Activated CD8-positive, alpha-beta memory T cell treated with anti-CD3 and anti-CD28 coated beads for 4 hours (primary cell): ENCODE results near the gene NUDT4.

Experiments
- DNase-seq, 2 donors: peaks; one replicate each; pipeline ENCODE4 v3.0.0-alpha.2; 2020; ENCODE audit warnings: low read depth in 2 of 2

NUDT4 gene

DNA sequence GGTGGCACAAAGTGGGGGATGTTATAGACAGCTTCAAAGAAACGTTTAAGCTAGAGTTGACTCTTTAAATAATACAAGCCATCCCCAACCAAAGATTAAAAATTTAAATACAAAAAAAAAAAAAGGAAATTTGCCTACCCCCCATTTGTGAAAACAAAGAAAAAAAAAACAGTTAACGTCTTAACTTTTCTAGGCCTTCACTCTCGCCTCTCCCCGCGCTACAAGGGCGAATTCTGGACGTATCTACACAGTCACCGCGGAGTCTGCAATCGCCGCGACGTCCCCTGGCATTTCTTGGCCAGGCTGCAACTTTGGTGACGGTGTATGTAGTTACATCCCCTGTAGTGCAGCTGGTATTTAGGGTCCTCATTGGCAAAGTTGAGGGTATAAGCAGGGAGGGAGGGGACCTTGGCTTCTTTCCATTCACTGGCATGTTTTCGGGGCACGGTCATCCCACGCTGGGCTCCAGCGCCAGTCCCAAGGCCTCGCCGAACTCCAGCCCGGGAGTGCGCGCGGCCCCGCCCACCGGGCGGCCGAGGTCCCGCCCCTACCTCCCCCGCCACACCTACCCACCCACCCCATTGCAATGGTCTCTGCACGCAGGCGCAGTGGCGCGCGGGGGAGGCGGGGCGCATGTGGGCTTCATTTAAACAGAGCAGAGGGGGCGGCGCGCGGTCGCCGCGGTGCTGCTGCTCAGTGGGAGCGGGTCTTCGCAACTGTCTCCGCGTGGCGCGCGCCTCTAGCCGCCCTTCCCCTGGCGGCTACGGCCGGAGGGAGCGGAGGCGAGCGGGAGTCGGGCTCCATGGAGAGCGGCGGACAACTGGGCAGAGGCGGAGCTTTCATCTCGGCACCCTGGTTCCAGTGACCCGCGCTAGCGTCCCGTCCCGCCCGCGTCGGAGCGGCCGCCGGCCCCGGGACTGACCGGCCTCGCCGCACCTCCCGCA is at the start of gene NUDT4:
TSS of gene NUDT4 (plus strand) at position 674 of the 944 bp plus-strand sequence. CDS start 398 bp downstream, outside the sequence.
- peak; percentile 95 for DNase-seq

DNA sequence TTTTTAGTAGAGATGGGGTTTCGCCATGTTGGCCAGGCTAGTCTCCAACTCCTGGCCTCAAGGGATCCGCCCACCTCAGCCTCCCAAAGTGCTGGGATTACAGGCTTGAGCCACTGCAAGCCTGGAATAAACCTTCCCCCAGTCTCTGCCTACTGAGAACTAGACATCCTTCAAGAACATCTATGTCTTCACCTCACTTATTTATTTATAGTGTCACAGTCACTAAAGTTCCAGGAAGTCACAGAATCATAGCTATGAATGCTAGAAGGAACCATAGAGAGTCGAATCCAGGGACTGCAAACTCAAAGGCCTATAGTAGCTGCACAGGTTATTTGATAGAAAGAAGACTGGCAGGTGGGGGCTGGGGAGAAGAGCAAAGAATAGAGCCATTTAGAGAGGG is 44.7 kb upstream of the NUDT4 start:
- no peak for DNase-seq

DNA sequence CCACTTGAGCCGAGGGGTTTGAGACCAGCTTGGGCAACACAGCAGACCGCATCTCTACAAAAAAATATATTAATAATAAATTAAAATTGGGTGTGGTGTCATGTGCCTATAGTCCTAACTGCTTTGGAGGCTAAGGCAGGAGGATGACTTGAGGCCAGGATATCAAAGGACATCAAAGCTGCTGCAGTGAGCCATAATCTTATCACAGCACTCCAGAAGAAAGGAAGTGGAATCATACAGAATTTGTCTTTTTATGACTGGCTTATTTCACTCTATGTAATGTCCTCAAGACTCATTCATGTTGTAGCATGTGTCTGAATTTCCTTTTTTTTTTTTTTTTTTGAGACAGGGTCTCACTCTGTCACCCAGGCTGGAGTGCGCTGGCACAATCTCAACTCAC is 43.9 kb upstream of the NUDT4 start:
- no peak for DNase-seq

DNA sequence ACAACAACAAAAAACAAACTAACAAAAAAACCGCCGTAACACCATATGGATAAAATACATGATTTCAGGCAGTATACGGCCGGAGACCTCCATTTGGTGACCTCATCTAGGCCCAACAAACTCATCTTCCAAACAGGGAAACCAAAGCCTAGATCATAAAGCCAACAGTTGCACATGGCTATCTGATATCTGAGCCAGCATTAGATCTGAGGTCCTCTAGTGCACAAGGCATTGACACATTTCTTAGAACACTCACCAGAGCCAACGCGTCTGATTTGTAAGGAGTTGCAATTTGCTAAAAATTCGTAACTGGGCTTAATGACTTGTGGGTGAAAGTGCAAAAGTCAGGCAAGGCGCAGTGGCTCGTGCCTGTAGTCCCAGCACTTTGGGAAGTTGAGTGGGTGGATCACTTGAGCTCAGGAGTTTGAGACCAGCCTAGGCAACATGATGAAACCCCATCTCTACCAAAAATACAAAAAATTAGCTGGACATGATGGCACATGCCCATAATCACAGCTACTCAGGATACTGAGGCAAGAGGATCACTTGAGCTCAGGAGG is 42.0 kb upstream of the NUDT4 start:
- DNase-seq: no peak

- DNase-seq: no peak
Measured at GRCh38 chr12:93336291-93336741, 41.4 kb upstream of the NUDT4 start.

DNA sequence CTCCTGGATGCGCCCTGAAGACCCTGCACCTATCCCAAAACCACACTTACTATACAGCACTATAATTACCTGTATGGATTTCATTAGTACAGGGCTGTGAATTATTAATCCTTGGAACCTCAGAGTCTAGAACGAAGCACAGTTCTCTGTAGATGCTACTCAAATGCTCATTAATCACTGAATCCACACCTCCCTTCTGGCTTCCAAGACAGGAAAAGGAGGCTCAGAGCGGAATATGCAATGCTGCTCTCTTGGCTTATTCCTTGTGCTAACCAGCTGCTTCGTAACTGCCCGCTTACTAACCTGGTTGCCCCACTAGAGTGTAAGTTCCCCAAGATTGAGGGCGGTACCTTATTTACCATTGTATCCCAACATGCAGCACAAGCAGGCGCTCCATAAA is 39.1 kb upstream of the NUDT4 start:
- DNase-seq: no peak

DNA sequence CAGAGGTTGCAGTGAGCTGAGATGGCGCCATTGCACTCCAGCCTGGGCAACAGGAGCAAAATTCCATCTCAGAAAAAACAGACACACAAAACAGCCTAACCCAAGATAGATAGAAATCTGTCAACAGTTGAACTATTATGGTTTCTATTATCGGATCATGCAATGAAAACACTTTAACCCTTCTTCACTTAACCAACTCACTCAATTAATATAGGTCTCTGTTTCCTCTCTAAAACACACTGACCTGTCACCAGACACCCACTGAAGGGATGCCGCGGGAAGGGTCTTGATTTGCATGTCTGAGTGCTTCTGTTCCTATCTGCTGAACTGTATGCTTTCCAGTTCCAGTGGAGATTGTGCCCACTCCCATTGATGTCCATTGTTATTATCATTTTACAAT is 38.0 kb upstream of the NUDT4 start:
- DNase-seq: no peak

- DNase-seq: no peak
Measured at GRCh38 chr12:93341409-93342049, 36.2 kb upstream of the NUDT4 start.

DNA sequence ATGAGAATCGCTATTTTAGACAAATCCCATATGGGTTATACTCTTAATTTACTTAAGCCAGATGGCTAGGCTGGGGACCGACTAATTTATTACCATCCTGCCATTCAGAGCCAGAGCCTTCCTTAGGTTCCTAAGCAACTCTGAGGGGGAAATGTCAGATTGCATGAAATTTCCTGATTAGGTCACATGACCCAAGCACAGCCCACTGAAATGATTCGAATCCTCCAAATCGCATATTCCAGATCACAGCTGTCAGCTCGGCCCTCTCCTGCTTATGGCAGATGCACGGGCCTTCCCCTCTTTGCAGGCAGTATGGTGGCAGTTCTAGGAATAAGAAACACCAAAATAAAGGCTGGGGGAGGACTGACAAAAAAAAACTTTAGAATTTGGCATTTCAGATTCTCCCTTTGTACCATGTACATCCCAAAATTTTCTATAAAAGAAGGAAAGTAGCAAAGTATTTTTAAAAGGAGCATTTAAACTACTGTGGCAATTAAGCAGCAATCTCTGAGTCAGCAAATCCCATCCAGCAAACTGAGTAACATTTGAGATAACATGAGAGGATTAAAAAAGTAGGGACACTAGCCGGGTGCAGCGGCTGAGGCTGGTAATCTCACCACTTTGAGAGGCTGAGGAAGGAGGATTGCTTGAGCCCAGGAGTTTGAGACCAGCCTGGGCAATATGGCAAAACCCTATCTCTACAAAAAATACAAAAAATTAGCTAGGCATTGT is 30.5 kb upstream of the NUDT4 start:
- DNase-seq: no peak

GRCh38 chr12:93348575-93349435 is 28.9 kb upstream of the NUDT4 start:
- no peak for DNase-seq

DNA sequence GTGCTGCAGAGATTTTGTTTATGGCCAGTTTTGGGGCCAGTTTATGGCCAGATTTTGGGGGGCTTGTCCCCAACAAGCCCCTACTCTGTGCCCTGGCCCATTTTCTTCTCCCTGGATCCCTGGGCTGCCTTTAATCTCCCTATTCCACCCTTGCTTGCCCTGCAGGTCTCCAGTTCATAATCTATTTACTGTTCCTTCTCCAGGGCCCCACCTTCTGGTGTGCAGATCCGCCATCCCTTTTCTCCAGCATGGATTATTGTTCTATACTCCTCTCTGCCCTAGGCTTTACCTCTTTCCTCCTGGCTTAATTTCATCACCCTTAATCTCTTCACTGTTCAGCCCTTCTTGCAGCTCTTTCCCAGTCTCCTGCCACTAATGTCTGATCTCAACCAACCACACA is 26.0 kb upstream of the NUDT4 start:
- no peak for DNase-seq

GRCh38 chr12:93352321-93352720 is 25.4 kb upstream of the NUDT4 start:
- no peak for DNase-seq

GRCh38 chr12:93356214-93356613 is 21.5 kb upstream of the NUDT4 start:
- DNase-seq: no peak

DNA sequence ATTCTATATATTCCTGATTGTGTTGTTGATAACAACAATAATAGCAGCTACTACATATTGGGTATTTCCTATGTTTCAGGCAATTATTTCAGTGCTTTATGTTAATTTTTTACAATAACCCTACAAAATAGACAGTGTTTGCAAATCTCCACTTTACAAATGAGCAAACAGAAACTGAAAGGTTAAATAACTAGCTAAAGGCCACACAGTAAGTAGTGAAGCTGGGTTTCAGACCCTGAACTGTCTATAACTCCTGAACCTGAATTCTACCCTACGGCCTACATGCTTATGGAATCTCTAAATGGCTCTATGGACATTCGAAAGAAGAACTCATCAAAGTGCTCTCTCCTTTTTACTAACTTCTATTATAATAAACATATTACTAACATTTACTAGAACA is 19.7 kb upstream of the NUDT4 start:
- DNase-seq: no peak

DNA sequence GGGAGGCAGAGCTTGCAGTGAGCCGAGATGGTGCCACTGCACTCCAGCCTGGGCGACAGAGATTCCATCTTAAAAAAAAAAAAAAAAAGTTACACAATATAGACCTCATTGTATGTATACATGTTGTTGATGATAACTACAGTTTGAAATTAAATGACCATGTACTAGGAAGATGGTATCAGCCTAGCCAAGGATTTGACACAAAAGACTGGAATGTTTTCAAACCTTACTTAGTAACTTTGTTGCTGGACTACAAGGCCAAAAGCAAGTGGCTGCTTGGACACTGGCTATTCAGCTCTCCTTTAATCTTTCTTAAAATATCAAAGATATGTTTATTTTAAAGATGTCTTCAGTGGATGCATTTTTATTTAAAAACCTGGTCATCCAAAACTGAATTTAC is 18.9 kb upstream of the NUDT4 start:
- DNase-seq: no peak

GRCh38 chr12:93360688-93361087 is 17.0 kb upstream of the NUDT4 start:
- no peak for DNase-seq

DNA sequence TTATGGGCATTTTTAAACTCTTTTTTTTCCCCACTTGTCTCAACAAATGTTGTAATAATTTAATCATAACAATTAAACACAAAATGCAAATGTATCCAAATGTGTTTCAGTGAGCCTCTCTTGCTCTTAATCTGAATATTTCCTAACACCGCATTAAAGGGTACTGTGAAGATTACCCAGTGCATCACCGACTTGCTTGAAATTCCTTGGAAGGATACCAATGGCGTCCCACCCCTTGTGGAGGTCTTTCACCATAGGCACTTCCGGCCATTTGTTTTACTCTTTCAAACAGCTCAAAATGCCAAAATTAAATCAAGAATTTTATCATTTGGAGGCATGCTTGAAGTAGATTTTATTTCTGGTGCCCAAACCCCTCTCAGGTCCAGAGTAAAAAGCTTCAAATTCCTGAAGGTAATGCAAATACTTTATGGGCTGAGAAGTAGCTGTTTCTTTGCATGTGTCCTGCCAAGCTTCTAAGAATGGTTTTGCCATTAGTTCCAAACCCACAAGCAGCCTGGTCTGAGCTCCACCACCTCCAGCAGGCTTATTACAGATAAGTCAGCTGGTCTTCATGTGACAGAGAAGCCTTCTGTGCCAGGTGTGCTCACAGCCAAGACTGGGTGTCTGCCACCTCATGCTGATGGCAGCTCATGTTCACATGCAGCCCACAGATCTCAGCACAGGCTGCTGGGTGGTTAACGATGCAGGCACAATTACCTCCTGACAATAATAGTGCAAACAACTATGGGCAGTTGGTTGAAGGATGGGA is 16.4 kb upstream of the NUDT4 start:
- DNase-seq: no peak

DNA sequence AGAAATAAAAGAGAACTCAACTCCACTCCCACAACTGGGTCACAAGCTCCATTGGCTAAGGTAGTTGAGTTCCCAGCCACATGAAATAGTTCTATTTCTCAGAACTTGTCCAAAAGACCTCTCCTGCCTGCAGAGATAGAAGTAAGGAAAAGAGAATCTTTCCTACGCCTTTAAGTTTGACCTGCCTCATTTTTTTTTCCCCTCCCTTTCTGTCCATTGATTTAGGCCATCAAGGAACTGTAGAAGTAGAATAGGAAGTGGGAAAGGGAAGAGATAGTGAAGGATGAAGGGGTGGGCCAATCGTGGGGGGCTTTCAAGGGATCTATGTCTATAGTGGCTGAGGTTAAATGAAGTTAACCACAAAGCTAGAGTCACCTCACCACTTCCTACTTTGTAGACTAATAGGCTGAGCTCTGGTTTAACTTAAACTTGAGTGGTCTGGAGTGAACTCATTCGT is 13.9 kb upstream of the NUDT4 start:
- no peak for DNase-seq

DNA sequence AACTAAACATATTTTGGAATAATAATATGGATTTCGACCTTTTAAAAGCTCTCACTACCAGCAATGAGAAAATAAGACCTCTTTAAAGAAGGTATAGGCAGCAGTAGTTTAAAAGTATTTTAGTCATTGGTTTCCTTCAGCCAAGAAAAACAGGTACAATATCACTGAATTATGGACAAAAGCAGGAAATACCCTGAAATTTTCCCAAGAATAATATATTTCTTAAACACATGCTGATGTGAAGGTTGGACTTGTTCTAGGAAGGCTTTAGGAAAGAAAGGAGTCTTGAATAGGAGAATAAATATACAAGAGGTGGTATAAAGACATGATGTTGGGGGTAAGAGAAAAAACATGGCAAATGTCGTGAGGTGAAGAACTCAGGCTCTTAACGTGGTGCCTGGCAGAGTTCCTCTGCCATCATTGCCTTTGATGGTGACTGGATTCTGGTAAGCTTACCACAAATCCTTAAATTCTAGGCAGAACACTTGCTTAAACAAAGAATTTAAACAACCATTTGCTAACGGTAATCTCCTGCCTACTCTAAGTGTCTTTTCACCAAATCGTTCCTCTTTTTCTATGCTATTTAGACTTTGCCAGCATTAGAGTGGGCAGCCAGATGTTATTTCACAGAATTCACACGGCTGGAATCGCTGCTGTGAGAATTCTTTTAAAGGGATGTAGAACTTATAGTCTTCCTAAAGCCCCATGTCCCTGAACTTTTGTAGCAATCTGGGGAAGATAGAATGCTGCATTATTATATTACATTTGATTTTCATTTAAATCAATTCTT is 11.9 kb upstream of the NUDT4 start:
- no peak for DNase-seq
